ENCODE measurements around the gene KIF1C. TPM values are rescaled to one million over a fixed set of nuclear protein-coding genes. Genes with fewer than 3 reads are reported as not detected.

Gene KIF1C
- total RNA-seq, 2 donors from 2014 or later = 39.4 to 80.3 TPM

GRCh38 chr17:4960279-4960922, 37.3 kb upstream of the KIF1C start:
- H3K27me3 Mint-ChIP-seq = no peaks in the 10 kb centered on the region
- no peaks in the 10 kb centered on the region for H3K9me3 Mint-ChIP-seq
- H3K4me3 Mint-ChIP-seq = no peak overlapping the region
- H3K4me1 Mint-ChIP-seq (ENCODE audit: low read depth in 2 of 2) = peaks cover 2 to 14% of the 10 kb centered on the region in 2 donors
- H3K27ac Mint-ChIP-seq = no peak overlapping the region
- no peak for ATAC-seq
- no peak for DNase-seq (ENCODE audit: low spot score)
- no peaks in the 10 kb centered on the region for H3K36me3 Mint-ChIP-seq

- H3K4me3 Mint-ChIP-seq = no peak overlapping the region
- ATAC-seq = no peak
These were observed 32.3 kb upstream of the KIF1C start for GRCh38 chr17:4965311-4965986.

GRCh38 chr17:4966844-4967538, 30.8 kb upstream of the KIF1C start:
- ATAC-seq (peak; percentile 91 to 95), DNase-seq (ENCODE audit: low spot score) (peak; percentile 99)
- Mint-ChIP-seq H3K36me3 (no peaks in the 10 kb centered on the region), H3K9me3 (no peaks in the 10 kb centered on the region), H3K4me1 (ENCODE audit: low read depth in 2 of 2) (peaks cover 17 to 18% of the 10 kb centered on the region in 2 donors), H3K4me3 (no peak overlapping the region), H3K27ac (no peak overlapping the region), H3K27me3 (no peaks in the 10 kb centered on the region)

More at GRCh38 chr17:4965311-4965986, 32.3 kb upstream of the KIF1C start:
- no peak for DNase-seq (ENCODE audit: low spot score)
- H3K27me3 Mint-ChIP-seq = no peaks in the 10 kb centered on the region
- no peaks in the 10 kb centered on the region for H3K36me3 Mint-ChIP-seq
- H3K4me1 Mint-ChIP-seq (ENCODE audit: low read depth in 2 of 2) = peaks cover 12 to 13% of the 10 kb centered on the region in 2 donors
- H3K27ac Mint-ChIP-seq = no peak overlapping the region
- H3K9me3 Mint-ChIP-seq = no peaks in the 10 kb centered on the region

- Mint-ChIP-seq H3K4me3 (no peak within 1 kb of the TSS), H3K27ac (no peak within 1 kb of the TSS), H3K4me1 (ENCODE audit: low read depth in 2 of 2) (peaks cover 17 to 20% of the 10 kb centered on the region in 2 donors), H3K9me3 (no peaks in the 10 kb centered on the region), H3K27me3 (no peaks in the 10 kb centered on the region), H3K36me3 (no peaks in the 10 kb centered on the region)
- ATAC-seq = peak; percentile 85 to 89
- peak; percentile 94 for DNase-seq (ENCODE audit: low spot score)
These were observed 29.9 kb upstream of the KIF1C start, which contains the start of gene SPAG7 for GRCh38 chr17:4967539-4968485. TSS of gene SPAG7 (minus strand) at chr17:4967817. CDS start at chr17:4967804, 13 bp downstream.

- Mint-ChIP-seq H3K36me3 (no peaks in the 10 kb centered on the region), H3K4me1 (ENCODE audit: low read depth in 2 of 2) (peaks cover 17 to 22% of the 10 kb centered on the region in 2 donors), H3K4me3 (no peak overlapping the region), H3K9me3 (no peaks in the 10 kb centered on the region), H3K27me3 (no peaks in the 10 kb centered on the region), H3K27ac (no peak overlapping the region)
- ATAC-seq (no peak), DNase-seq (ENCODE audit: low spot score) (no peak)
These were observed 29.2 kb upstream of the KIF1C start for GRCh38 chr17:4968486-4969046.

- no peak overlapping the region for H3K4me3 Mint-ChIP-seq
- H3K36me3 Mint-ChIP-seq = no peaks in the 10 kb centered on the region
- no peak for DNase-seq (ENCODE audit: low spot score)
- no peak for ATAC-seq
- H3K9me3 Mint-ChIP-seq = no peaks in the 10 kb centered on the region
- no peak overlapping the region for H3K27ac Mint-ChIP-seq
- H3K4me1 Mint-ChIP-seq (ENCODE audit: low read depth in 2 of 2) = peaks cover 17 to 25% of the 10 kb centered on the region in 2 donors
- H3K27me3 Mint-ChIP-seq = no peaks in the 10 kb centered on the region
These were observed 28.7 kb upstream of the KIF1C start for GRCh38 chr17:4969047-4969550.

- H3K27ac Mint-ChIP-seq = no peak overlapping the region
- no peak overlapping the region for H3K4me3 Mint-ChIP-seq
- H3K9me3 Mint-ChIP-seq = no peaks in the 10 kb centered on the region
- no peaks in the 10 kb centered on the region for H3K27me3 Mint-ChIP-seq
- no peaks in the 10 kb centered on the region for H3K36me3 Mint-ChIP-seq
- no peak for DNase-seq (ENCODE audit: low spot score)
- no peak for ATAC-seq
- H3K4me1 Mint-ChIP-seq (ENCODE audit: low read depth in 2 of 2) = peaks cover 17 to 25% of the 10 kb centered on the region in 2 donors
These were observed 28.1 kb upstream of the KIF1C start for GRCh38 chr17:4969551-4970173.

- Mint-ChIP-seq H3K4me3 (no peak overlapping the region), H3K27ac (no peak overlapping the region), H3K9me3 (no peaks in the 10 kb centered on the region)
These were observed 27.5 kb upstream of the KIF1C start for GRCh38 chr17:4970273-4970672.

GRCh38 chr17:4971826-4972225, 25.9 kb upstream of the KIF1C start:
- no peak for ATAC-seq
- H3K27ac Mint-ChIP-seq = no peak overlapping the region

More at GRCh38 chr17:4970273-4970672, 27.5 kb upstream of the KIF1C start:
- peaks cover 4% of the 10 kb centered on the region for H3K36me3 Mint-ChIP-seq
- no peaks in the 10 kb centered on the region for H3K27me3 Mint-ChIP-seq
- ATAC-seq (no peak), DNase-seq (ENCODE audit: low spot score) (no peak)
- H3K4me1 Mint-ChIP-seq (ENCODE audit: low read depth in 2 of 2) = peaks cover 16 to 26% of the 10 kb centered on the region in 2 donors

GRCh38 chr17:4972322-4972721, 25.4 kb upstream of the KIF1C start:
- H3K9me3 Mint-ChIP-seq = no peaks in the 10 kb centered on the region
- DNase-seq (ENCODE audit: low spot score) (no peak), ATAC-seq (no peak)
- H3K4me3 Mint-ChIP-seq = no peak overlapping the region
- H3K4me1 Mint-ChIP-seq (ENCODE audit: low read depth in 2 of 2) = peaks cover 5 to 20% of the 10 kb centered on the region in 2 donors
- H3K27me3 Mint-ChIP-seq = no peaks in the 10 kb centered on the region
- no peak overlapping the region for H3K27ac Mint-ChIP-seq
- H3K36me3 Mint-ChIP-seq = peaks cover 9% of the 10 kb centered on the region

More at GRCh38 chr17:4971826-4972225, 25.9 kb upstream of the KIF1C start:
- Mint-ChIP-seq H3K36me3 (peaks cover 9% of the 10 kb centered on the region), H3K4me1 (ENCODE audit: low read depth in 2 of 2) (peaks cover 5 to 20% of the 10 kb centered on the region in 2 donors), H3K27me3 (no peaks in the 10 kb centered on the region), H3K4me3 (no peak overlapping the region), H3K9me3 (no peaks in the 10 kb centered on the region)
- DNase-seq (ENCODE audit: low spot score) = no peak

GRCh38 chr17:4972752-4973151, 25.0 kb upstream of the KIF1C start:
- Mint-ChIP-seq H3K36me3 (peaks cover 9% of the 10 kb centered on the region), H3K9me3 (no peaks in the 10 kb centered on the region), H3K4me3 (no peak overlapping the region), H3K4me1 (ENCODE audit: low read depth in 2 of 2) (peaks cover 5 to 20% of the 10 kb centered on the region in 2 donors), H3K27ac (no peak overlapping the region), H3K27me3 (no peaks in the 10 kb centered on the region)
- ATAC-seq (no peak), DNase-seq (ENCODE audit: low spot score) (no peak)

- Mint-ChIP-seq H3K9me3 (no peaks in the 10 kb centered on the region), H3K4me1 (ENCODE audit: low read depth in 2 of 2) (peaks cover 5 to 20% of the 10 kb centered on the region in 2 donors), H3K27me3 (no peaks in the 10 kb centered on the region), H3K27ac (peak overlapping the region in 1 of 2 donors; percentile 68), H3K4me3 (no peak overlapping the region), H3K36me3 (peaks cover 9% of the 10 kb centered on the region)
- ATAC-seq (no peak), DNase-seq (ENCODE audit: low spot score) (no peak)
These were observed 24.3 kb upstream of the KIF1C start for GRCh38 chr17:4973256-4974114.
